ENCODE data around the gene NOCT.
"Not testable (repeated sequence)": the region's sequence is repeated elsewhere in the genome, so short reads cannot be mapped to it uniquely, and the experiment has no call there.

Gene NOCT

DNA sequence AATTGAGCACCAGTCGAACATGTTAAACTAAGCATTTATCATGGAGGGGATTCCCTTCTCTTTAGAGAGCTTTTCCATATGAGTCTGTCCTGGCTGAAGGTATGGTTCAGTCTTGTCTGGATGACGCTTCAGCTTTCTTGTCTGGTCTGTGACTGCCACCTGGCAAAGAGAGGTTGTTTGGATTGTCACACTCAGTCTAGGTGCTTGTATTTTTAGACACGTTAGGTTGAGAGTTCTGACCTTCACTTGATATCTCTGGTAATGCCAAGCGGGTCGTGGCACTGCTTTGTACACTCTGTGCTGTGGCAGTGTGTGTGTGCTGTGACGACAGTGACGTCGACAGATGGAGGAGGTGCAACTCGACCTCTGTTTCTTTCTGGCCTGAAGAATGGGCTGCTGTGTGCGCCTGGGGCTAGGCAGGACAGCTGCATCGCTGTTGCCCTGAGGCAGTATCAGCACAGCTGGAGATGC is 12.6 kb downstream of the NOCT start:
- DNase-seq (ENCODE audit: low read depth, low spot score) = no peak
- no peak for TF ChIP-seq CTCF (IDR thresholded peaks at IDR 0.05; ENCODE audit: low read depth, low read length)
- H3K4me3 ChIP-seq (ENCODE audit: low read depth, low read length) = no peak overlapping the region
- in situ Hi-C loops (cut with HindIII; ENCODE audit: low sequenced_read_pairs) = no loop called here

- H3K4me3 ChIP-seq (ENCODE audit: low read depth, low read length); in situ Hi-C loops (cut with HindIII; ENCODE audit: low sequenced_read_pairs); DNase-seq (ENCODE audit: low read depth, low spot score): not testable (repeated sequence)
These were observed 14.3 kb downstream of the NOCT start for GRCh38 chr4:139029866-139030363.

DNA sequence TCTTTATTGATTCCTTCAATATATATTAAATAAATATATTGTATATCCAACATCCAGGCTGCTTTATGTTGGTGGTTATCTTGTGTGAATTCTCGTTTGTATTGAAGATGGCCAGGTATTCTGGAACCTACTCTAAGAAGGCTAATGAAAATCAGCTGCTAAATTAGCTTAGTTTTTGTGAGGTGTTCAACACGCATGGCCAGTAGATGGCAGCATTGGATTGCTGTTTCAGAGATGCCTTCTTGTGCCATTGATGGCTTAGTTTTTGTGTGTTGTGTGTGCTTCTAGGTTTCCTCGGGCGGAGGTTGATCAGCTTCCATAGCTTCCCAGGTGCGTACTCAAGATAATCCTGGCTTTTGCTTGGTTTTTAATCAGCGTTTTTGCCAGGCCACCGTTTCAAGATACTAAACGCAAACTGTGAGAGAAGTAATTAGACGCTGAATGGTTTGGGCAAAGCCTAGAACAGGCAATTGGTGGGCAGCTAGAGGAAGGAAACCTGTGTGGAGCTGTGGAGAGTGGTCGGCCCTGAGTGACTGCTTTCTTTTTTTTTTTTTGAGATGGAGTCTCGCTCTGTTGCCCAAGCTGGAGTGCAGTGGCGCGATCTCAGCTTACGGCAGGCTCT is 15.1 kb downstream of the NOCT start:
- DNase-seq (ENCODE audit: low read depth, low spot score) = peak; percentile 81
- in situ Hi-C loops (cut with HindIII; ENCODE audit: low sequenced_read_pairs) = no loop called here
- no peak overlapping the region for H3K4me3 ChIP-seq (ENCODE audit: low read depth, low read length)
- peak; percentile 82 for TF ChIP-seq CTCF (IDR thresholded peaks at IDR 0.05; ENCODE audit: low read depth, low read length)

DNA sequence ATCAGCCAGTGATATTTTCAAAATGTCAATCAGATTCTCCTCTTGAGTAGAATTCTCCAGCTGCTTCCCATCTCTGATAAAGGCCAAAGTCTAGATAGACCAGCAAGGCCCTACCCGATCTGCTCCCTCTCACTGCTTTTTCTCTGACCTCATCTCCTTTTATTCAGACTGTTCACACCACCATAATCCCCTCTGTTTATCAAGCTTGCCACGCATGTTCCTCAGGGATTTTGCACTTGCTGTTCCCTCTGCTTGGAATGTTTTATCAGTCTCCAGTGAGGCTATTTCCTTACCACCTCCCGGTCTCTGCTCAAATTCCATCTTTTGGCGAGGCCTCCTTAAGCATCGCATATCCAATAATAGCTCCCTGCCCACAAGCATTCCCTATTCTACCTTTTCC is 20.1 kb downstream of the NOCT start:
- TF ChIP-seq CTCF (IDR thresholded peaks at IDR 0.05; ENCODE audit: low read depth, low read length) = no peak
- in situ Hi-C loops (cut with HindIII; ENCODE audit: low sequenced_read_pairs) = no loop called here
- H3K4me3 ChIP-seq (ENCODE audit: low read depth, low read length) = no peak overlapping the region
- DNase-seq (ENCODE audit: low read depth, low spot score) = no peak

GRCh38 chr4:139036885-139037284 is 21.3 kb downstream of the NOCT start:
- no peak overlapping the region for H3K4me3 ChIP-seq (ENCODE audit: low read depth, low read length)
- no peak for DNase-seq (ENCODE audit: low read depth, low spot score)
- in situ Hi-C loops (cut with HindIII; ENCODE audit: low sequenced_read_pairs) = no loop called here
- no peak for TF ChIP-seq CTCF (IDR thresholded peaks at IDR 0.05; ENCODE audit: low read depth, low read length)

GRCh38 chr4:139038874-139039443 is 23.4 kb downstream of the NOCT start:
- in situ Hi-C loops (cut with HindIII; ENCODE audit: low sequenced_read_pairs) = no loop called here
- no peak overlapping the region for H3K4me3 ChIP-seq (ENCODE audit: low read depth, low read length)
- DNase-seq (ENCODE audit: low read depth, low spot score) = no peak
- TF ChIP-seq CTCF (IDR thresholded peaks at IDR 0.05; ENCODE audit: low read depth, low read length) = no peak

DNA sequence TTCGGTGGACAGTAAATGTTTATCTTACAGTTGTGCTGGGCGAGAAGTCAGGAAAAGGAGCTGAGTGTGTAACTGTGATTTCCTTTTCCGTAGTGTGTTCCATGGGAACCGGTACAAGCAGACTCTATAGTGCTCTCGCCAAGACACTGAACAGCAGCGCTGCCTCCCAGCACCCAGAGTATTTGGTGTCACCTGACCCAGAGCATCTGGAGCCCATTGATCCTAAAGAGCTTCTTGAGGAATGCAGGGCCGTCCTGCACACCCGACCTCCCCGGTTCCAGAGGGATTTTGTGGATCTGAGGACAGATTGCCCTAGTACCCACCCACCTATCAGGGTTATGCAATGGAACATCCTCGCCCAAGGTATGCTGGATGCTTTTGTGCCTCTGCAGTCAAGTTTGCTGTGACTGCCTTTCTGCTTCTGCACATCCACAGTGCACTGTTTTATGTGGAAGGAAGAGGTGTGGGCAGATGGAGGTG is 27.4 kb downstream of the NOCT start:
- no peak for DNase-seq (ENCODE audit: low read depth, low spot score)
- in situ Hi-C loops (cut with HindIII; ENCODE audit: low sequenced_read_pairs) = no loop called here
- no peak for TF ChIP-seq CTCF (IDR thresholded peaks at IDR 0.05; ENCODE audit: low read depth, low read length)
- H3K4me3 ChIP-seq (ENCODE audit: low read depth, low read length) = no peak overlapping the region
